ENCODE measurements around the gene ATP1A2.

The ATP1A2 gene

GRCh38 chr1:160115545-160116282 lies at the start of gene ATP1A2:
ATP1A2 (plus strand) TSS chr1:160115759; CDS start chr1:160115862, 103 bp downstream.
- DNase-seq: no peak

DNA sequence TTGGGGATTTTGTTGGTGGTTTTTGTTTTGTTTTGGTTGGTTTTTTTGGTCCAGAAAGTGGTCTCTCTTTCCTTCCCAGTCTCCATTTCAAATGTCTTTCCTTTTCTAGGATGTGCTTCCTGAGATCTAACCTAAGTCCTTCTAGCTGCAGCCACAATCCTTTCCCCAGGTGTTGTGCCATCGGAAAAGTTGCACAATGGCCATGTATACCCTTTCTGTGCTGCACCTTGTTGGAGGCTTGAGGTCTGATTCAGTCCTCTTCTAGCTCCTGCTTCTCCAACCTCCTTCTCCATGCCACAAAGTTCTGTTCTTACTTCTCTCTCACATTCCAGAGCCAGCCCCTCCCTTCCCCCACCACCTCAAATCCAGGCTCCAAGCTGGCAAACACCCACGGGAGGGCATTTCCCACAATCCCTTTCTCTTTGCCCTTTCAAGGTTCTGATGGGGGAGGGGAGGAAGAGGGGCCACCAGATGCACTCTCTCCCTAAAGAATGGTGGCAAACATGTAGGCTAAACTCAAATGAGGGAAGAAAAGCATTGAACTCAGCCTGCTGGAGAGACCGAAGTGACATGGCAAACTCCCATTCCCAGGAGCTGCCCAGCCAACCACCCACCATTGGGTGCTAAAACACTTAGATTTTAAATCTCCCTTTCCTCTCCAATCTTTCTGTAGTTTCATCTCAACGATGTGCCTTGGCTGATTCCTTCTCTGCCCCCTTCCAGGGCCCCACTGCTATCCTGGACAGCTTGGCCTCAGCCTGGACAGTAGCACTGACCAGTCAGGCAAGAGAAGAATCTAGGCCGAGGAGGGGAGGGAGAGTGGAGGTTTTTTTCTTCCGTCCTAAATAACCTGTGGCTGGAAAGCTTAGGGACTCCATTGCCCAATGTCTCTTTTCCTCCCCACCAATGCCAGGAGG lies 48.5 kb upstream of the ATP1A2 start:
- DNase-seq: no peak

- no peak for DNase-seq
These were observed 47.3 kb upstream of the ATP1A2 start for GRCh38 chr1:160068225-160068624.

DNA sequence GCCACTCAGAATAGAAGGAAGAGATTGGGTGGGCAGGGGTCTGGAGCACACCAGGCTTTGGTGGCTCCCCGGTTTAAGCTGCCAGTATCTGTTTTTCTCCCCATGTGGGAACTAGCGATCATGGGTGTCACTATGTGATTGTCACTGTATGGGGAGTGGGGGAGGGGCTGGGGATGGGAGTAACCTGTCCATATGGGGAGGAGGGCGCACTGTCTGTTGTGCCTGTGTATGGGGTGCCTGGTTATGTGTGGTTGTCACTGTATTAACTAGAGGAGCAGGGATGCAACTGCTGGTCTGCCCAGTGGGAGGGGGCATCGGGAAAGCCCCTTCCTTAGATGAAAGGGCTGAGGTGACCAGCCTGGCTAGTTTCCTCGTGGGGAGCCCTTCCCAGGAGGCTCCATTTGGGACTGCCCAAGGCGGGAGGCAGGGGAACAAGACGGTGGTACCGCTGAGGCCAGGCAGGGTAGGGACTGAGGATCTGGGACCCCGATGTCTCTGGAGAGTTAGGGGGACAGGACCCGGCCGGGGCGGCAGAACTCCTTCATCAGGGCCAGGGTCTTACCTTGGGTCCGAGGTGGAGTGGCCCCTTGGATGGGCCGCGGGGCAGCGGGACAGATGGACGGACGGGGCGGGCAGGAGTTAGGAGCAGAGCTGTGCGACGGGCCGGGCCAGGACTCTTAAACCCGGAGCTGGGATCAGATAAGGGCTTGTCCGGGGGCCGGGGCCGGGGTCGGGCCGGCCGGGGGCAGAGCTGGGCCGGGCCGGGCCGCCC lies 45.9 kb upstream of the ATP1A2 start, which contains the start of gene KCNJ10:
KCNJ10 (minus strand) TSS at position 701 of the 772 bp plus-strand sequence. CDS start 27,628 bp downstream, outside the sequence.
- DNase-seq: no peak

DNA sequence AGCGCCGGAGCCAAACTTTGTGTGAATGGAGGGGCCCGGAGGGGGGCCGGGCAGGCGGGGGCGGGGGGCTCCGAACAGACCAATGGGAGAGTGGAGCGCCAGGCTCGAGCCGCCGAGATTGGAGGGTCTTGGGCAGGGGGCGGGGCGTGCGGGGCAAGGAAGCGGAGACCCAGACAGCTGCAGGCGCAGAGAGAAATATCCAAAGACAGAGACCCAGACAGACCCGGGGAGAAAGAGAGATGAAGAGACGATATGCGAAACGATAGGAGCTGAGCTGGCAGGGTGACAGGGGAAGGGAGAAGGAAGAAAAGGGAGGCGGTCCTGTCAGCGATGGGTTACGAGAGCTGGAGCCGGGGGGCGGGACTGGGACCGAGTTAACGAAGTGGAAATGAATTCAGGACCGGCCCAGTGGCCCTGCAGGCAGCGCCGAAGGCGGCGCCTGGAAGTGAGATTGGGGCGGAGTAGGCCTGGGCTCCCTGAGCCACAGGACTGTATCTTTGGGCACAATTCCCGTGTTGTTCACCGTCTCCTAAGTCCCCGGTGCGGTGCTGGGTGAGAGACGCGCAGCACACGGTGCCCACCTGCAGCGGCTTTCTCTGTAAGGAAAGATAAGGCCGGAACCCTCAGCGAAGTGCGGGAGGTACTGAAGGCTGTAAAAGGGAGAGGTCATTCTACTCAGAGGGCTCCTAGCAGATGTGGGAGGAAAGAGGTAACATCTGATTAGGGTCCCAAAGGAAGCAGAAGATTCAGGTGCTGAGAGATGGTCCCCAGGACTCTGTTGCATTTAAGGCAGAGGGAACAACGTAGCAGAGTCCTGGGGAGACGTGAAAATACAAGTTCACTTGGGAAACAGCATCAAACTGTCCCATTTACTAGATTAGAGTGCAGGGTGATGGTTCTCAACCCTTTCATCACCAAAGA lies 45.1 kb upstream of the ATP1A2 start:
- DNase-seq: peak; percentile 36 to 41

DNA sequence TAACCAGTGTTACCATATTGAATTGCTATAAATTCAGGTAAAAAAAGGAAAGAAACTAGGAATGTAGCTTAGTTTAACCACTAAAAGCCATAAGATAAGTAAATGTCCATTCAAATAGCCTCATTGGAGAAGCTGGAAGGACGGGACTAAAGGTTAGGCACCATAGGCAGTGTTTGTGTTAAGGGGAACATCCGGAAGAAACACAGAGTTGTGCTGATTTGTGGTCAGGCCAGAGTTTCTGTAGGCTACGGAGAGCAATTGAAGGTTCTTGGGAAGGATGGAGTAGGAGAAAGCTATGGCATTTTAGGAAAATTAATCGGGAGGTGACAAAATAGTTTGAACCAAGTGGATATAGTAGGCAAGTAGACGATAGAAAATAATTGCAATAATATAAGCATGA lies 44.3 kb upstream of the ATP1A2 start:
- DNase-seq: no peak

GRCh38 chr1:160074865-160075264 lies 40.7 kb upstream of the ATP1A2 start:
- no peak for DNase-seq

- no peak for DNase-seq
These were observed 39.7 kb upstream of the ATP1A2 start for GRCh38 chr1:160075836-160076235.

DNA sequence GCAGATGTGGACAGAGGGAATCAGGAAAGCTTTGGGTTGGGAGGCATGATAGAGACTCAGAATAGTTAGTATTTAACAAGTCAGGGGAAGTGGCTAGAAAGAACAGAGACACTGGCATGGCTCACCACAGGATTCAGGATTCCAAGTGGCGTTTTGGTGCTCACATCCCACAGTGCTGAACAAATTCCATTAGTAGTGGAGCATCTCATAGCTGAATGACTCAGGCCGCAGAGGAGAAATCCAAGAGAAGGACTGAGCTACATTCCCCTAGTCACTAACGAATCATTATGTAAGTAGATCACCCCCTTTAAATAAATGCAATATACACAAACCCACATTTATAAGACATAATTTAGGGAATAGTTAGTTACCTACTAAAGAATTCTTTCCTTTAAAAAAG lies 39.3 kb upstream of the ATP1A2 start:
- DNase-seq: no peak

GRCh38 chr1:160077486-160077885 lies 38.1 kb upstream of the ATP1A2 start:
- DNase-seq: no peak

- peak; percentile 58 to 65 for DNase-seq
These were observed 36.9 kb upstream of the ATP1A2 start for GRCh38 chr1:160078512-160079195.

- no peak for DNase-seq
These were observed 36.1 kb upstream of the ATP1A2 start for GRCh38 chr1:160079448-160079847.

GRCh38 chr1:160080381-160081100 lies 35.0 kb upstream of the ATP1A2 start:
- DNase-seq: no peak

- no peak for DNase-seq
These were observed 34.2 kb upstream of the ATP1A2 start, which contains the start of gene KCNJ9 for GRCh38 chr1:160081261-160081936. KCNJ9 (plus strand) TSS chr1:160081538; CDS start chr1:160084031, 2,493 bp downstream.

DNA sequence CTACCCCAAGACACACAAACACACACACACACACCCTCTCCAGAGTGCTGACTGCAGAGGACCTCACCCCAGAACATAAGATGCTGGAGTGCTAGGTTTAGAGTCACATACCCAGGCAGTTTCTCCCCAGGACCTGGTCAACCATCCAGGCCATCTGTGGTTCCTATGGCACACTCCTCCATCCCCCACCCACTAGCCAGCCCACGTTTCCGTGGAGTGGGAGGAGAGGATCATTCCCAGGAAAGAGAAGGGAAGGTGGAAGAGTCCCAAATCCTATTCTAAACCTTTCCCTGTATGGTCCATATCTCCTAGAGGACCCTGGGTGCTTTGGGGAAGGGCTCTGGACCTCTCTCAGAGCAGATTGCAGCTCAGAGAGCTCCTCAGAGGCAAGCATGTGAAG lies 33.1 kb upstream of the ATP1A2 start:
- DNase-seq: no peak

DNA sequence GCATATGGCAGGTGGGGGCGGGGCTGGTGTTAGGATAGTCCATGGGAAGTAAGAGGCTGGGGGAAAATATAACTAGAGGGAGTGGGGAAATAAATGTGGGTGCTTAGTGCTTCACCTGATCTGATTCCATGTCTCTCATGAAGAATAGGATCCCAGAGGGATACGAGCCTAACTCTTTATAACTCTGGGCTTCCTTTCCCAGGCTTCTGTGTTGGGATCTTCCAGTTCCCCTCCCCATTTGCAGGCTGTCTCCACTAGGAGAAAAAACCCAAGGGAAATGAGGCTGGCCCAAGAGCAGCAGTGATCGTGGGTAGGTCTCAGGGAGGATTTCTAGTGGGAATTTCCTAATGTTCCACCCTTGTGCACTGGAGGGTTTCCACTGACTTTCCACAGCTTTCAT lies 32.6 kb upstream of the ATP1A2 start:
- DNase-seq: no peak

GRCh38 chr1:160083968-160084770 lies 31.4 kb upstream of the ATP1A2 start:
- DNase-seq: peak; percentile 68 to 69

- DNase-seq: no peak
These were observed 30.7 kb upstream of the ATP1A2 start for GRCh38 chr1:160084771-160085321.

All from stimulated activated CD4-positive, alpha-beta T cell treated with anti-CD3 and anti-CD28 coated beads, Interleukin-2, amount 100 ng/mL, for 48 hours (primary cell).